Hematopoietic multipotent progenitor cell treated with erythropoietin and hydrocortisone succinate and interleukin-3 and kit ligand, for 6 days (in vitro differentiated cells): ENCODE results near the gene LMBR1.

Experiments
- DNase-seq: peaks from one replicate; pipeline ENCODE4 v3.0.0-alpha.2; 2015

The LMBR1 gene

DNA sequence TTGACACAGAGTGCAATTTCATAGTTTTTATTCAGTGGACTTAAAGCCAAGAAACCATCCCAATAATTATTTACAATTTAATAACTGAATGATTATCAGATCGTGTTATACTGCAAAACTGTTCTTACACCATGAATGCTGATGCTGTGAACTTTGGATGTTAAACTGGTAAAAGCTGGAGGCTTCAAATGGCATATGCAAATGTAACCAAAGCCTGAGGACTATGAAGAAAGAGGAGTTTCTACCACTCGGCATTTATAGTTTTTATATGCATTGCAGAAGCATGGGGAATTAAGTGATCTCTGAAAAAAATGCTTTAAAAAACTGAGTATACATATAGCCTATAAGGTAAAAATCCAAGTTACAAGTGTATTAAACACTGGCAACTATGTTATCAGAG, 210.1 kb downstream of the LMBR1 start:
- no peak for DNase-seq

DNA sequence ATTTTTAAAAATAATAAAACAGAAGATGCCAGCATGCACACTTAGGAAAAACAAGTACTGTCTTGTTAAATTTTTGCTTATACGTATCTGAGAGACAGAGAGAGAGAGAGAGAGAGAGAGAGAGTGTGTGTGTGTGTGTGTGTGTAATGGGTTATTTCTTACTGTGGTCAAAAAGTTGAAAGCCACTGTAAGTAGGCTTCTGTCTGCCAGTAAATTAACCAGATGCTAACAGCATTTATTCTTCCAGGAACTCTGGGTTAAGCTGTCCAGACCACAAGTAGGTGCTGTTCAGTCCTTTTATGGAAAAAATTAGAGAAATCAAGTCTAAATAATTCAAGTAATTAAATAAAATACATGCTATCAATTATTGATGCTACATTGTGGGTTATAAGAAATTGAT, 212.7 kb downstream of the LMBR1 start:
- DNase-seq, result no peak

DNA sequence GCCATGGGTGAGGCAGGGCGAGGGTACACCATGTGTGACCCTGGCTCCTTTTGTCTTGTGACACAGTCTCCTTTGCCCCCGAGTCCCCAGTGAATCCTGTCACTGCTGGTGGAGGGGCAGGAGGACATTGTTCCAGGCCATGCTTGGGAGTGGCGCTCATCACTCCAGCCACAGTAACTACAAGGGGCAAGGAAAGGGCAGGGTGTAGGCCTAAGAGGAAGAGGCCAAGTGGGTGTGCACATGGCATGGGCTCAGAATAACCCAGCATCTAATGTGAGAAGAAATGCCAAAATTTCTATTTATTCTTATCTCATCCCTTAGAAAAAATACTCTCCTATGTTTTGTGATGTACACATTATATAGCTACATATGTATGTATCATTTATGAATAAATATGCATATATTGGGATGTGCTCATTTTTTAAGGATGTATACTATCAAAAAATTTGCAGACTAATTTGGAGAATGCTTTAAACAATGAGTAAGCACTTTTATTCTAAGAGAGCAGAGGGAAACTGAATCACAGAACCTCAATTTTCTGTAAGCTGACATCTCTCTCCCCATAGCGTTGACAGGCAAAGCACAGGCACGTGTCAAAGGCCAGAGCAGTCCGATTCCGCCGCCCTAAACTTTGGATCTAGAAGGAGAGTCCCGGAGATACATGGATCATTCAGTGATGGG, 215.5 kb downstream of the LMBR1 start:
- no peak for DNase-seq

DNA sequence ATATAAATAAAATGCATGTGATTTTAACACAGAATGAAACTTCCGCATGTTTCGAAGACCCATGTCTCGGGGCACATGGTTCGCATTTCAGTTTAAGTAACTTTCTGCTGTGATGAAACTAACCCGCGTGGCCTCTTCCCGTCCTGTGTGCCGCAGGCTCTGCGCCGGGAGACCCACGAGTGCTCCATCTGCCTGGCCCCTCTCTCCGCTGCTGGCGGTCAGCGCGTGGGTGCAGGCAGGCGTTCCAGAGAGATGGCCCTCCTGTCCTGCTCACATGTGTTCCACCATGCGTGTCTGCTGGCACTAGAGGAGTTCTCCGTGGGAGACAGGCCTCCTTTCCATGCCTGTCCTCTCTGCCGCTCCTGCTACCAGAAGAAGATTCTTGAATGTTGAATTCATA, 216.7 kb downstream of the LMBR1 start:
- DNase-seq, result no peak

DNA sequence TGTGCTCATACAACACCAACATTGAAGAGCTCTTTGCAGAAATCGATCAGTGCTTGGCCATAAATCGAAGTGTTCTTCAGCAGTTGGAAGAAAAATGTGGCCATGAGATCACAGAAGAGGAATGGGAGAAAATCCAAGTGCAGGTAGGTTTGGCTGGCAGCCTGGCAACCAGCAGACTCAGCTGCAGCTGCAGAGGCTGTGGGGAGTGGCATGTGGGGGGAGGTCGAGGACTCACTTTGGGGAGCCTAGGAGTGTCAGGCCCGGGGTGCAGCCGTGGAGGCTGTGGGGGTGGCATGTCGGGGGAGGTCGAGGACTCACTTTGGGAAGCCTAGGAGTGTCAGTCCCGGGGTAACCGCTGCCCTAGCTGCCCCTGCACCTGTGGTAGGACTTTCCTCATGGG, 217.3 kb downstream of the LMBR1 start:
- no peak for DNase-seq

DNA sequence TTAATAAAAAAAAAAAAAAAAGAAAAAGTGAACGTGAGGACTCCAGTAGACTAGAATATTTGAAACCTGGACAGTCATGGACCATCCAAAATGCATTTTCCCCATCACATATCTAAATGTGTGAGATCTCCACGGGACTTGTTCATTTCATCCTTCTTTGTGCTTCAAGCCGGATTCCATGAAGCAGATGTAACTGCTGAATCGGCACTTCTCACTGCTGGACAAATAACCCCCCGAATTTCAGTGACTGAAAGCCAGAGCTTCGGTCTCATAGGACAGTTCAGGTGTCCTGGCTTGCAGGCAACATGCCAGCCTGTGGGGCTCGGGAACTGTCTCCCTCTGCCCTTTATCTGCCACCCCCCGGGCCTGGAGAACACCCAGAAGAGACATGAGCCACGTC, 219.1 kb downstream of the LMBR1 start:
- DNase-seq, result no peak

DNA sequence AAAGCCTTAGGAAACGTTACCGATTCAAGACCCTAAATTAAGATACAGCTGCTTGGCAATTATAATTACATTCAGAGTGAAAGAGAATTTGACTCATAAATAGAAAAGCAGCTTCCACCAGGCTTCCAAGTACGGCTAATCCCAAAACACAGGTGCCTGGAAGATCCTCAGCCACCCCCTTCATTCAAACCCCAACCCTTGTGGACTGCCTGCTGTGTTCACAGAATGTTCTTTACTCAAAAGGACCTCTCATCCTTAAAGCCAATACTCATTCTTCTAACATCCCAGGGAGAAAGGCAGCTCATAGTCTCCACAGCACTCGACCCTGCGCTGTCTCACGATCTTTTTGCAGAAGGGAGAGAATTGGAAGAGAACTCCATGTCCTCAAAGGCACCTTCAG, 219.5 kb downstream of the LMBR1 start:
- DNase-seq, result no peak

DNA sequence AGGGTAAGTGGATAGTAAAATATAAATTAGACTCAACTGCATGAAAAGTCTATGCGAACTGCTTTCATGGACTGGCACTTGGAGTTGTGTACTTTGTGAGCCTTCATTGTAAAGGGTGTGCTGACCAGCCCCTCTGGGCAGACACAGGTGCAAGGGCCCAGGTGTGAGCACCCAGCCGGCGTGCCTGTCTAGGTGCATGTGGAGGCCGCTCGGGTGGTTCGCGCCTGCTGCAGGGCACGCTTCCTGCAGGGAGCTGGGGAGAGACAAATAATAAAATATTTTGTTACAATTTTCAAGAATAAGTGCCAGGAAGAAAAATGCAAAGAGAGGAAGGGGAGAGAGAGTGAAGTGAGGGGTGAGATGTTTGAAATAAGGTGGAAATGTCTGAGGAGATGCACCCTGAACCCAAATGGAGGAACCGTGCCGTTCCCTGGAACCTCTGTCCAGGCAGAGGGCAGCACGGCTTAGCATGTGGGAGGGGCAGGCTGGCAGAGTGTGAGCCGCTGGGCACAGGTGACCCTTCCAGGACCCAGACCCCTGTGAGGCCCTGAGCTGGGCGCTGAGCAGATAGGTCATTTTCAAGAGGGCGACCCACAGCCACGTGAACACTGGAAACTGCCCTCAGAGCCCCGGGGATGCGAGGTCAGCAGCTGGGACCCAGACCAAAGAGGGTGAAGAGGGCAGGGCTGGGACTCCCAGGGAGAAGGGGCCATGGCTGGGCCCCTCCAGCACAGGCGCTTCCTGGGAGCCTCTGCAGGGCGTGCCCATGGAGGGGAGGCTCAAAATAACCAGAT, 223.8 kb downstream of the LMBR1 start:
- DNase-seq, result no peak

DNA sequence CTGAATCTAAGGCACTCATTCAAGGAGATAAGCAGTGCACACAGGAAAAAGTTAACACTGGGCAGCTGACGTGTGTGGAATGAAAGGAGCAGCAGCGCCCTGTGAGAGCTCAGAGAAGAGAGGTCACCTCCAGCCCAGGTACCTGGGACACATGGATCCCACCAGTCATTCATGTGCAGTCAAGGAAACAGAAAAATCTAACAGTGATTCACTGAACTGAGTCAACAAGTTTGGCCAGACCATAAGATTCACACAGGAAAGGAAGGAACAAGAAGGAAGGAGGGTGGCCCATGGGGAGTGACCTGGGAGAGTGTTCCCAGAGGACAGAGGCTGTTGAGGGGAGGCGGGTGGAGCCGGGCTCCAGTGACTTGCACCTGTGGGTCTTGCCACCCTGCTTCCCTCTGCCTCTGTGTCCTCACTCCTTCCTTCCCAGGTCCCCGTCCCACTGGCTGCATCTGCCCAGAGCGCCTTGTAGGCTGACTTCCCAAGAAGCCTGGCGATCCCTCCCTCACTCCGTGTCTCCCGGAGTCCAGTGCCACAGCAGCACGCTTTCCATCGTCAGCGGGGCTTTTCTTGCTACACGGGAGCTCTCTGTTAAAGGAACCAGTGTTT, 224.7 kb downstream of the LMBR1 start:
- no peak for DNase-seq

DNA sequence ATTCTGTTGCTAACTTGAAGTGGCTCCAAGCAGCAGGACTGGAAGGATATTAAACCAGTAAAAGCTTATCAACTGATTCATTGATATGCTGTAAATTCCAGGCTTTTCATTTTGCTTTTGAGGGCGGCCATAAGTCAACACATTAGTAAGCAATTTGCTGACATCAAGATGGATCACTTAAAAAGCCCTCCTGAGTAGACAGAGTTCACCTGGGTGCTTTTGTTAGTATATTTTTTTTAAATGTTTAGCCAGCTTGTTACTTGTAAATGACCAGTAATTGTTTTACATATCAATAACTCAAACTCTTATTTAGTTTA, 225.9 kb downstream of the LMBR1 start:
- no peak for DNase-seq

DNA sequence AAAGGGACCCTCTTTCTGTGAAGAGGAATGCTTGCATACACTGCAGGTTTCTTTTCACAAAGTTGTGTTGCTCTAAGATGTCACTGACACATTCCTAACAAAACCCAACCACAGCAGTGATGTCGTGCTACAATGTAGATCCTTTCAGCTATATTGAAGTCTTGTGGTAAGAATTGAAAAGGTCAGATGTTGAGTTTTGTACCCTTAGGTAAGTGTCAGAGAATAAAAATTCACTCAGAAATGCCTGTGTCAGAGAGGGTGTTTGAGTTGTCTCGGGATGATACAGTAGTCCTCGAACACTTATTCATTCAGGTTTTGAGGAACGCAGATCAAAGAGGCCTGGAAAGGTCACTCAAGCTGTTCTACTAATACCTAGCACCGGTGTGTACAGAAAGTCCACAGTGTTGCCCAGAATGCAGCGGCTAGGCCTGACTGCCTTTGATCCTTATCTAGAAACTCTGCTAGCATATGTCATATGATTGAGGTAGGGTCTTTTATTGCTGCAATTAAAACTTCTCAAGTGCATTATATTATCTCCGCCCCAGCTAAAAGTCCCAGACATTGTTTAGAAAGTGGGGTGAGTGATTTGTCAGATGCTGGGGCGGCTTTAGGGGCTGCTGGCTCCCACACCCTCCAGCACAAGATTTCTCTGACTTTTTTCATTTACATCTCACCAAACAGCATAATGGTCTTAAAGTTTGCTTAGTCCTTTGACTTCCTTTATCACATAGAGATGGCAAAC, 226.4 kb downstream of the LMBR1 start:
- no peak for DNase-seq

DNA sequence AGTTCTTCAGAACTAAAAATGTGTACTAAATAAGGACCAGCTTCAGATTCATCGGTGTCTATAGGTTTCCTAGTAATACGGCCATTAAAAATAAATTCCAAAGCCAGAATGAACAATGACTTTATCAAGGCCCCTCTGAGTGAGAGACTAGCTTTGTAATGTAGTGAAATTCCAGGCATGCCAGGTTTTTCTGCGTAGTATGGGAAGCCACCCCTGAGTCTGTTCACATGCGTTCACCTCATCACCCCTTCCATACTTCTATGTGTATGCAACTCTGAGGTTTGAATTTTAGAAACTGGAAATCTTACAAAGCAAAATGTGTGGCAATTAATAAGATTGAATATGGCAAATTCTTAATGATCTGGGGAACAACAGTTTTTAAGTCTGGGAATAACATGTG, 227.9 kb downstream of the LMBR1 start:
- no peak for DNase-seq

DNA sequence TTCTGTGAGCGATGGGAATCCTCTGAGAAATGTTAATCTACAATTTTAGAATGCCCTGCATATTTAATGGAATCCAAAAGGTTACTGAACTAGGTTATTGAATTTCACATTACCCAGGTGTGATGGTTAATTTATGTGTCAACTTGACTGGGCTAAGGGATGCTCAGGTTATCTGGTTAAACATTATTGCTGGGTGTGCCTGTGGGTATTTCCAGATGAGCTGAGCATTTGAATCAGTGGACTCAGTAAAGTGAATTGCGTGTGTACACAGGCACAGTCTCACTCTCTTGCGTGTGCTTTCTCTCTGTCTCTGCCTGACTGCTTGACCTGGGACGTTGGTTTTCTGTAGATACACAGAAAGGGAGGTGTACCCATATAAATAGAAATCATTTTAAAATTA, 230.7 kb downstream of the LMBR1 start:
- DNase-seq, result no peak

DNA sequence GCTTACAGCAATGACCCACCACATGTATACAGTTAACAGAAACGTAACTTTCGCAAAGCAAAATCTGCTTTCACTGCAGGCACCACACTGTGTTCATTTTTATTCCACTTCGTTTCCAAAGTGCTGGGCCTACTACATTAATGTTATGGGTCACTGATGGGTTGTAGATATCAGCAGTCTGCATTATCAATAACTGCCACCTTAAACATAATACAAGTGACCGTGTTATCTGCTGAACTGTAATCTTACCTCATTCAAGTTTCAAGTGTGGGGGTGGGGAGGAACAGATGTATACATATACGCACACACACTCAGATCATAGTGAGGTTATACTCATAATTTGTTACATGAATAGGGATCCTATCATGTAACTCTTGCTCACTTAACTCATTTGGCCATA, 231.3 kb downstream of the LMBR1 start:
- peak; percentile 55 for DNase-seq

DNA sequence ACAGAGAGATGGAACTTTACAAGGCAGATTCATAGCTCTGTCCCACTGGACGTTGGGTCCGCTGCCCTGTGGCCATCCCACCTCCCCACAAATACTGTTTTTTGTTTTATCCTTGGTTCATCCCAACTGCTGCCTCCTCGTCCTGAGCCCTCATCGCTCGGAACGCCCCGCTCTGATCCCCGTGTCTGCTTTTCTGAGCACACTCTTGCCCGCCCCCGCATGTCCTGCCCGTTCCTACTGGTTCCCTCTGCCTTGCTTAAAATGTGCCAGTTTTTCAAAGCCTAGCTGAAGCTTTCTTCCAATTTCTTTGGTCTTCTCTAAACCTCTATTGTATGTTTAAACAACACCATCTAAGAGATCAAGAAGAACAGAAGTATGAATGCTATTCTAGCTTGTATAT, 233.0 kb downstream of the LMBR1 start:
- no peak for DNase-seq

DNA sequence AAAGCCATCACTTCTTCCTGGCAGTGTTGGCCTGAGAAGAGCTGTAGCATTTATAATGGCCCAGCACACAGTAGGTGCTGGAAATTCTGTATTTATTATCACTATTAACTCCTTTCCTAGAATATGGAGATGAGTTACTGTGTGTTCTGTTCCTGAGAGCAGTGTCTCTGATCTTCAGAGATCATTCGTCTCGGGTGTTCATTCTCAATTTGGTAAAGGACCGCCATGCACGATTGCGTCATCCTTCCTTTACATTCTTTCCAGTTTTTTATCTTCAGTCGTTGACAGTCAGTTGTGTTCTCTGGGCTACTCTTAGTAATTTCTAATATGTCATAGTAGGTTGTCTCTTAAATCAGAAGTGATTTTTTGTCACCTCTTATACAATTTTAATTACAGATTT, 233.8 kb downstream of the LMBR1 start:
- DNase-seq, result no peak

DNA sequence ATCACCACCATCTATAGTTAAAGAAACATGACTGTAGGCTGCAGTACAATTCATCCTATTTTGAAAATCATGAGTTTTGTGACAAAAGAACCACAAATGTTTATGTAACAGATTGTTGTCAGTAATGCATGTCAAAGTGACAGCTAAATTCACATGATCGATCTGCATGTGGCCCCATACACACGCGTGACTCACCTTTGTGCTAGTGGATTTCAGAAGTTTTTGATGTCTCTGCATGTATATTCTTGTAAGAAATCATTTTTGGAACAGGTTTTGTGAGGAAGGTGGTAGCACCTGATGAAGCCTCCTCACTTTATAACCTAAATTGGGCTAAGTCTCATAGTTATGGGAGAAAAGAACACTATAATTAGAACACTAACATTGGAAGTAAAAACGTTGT, 235.3 kb downstream of the LMBR1 start:
- DNase-seq, result no peak

DNA sequence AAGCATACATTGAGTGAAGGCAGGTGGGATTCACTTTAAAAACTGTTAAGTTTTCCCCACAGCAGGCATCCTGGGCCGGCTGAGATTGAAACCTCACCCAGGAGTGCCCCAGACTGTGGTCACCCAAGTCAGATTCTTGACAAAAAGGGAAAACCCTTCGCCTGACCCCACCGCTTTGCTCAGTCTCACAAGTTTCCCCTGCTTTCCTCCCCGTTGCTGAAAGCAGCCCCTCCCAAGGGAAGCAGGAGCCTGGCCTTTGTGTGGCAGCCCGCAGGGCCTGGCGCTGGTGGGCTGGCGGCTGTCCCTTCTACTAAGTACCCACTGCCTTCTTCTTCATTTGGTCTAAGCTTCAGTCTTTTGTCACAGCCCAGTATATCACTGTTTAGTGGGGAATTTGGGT, 236.4 kb downstream of the LMBR1 start:
- no peak for DNase-seq

DNA sequence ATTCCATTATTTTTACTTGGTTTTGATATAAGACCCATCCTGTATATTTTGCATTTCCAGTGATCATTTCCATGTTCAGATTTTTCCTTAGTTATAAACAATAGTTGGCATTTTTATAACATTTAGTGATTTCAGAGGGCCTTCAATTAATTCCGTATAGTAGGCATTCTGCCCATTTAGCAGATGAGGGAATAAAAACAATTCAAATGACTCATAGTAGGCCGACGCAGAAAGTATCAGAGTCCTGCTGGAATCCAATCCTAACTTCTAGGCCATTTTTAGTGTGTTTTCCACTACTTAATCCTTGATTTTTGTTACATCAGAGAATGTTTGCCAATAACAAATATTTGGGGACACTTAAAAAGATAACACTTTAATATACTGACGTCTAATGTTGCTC, 237.0 kb downstream of the LMBR1 start:
- DNase-seq, result no peak

DNA sequence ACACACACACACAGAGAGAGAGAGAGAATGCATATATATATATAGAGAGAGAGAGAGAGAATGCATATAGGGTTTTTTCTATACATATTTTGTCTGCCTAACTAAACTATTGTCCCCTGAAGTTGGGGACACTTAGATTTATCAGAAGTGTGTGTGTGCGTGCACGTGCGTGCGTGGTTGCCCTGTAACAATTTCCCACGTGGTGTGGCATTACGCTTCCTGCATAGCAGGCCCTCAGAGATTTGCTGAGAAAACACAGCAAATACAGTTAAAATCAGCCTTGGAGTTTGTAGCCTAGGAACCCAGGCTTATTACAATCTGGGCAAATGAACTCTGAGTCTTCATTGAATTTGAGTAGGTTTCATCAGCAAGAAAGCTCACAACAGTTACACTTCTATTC, 237.7 kb downstream of the LMBR1 start:
- no peak for DNase-seq

DNA sequence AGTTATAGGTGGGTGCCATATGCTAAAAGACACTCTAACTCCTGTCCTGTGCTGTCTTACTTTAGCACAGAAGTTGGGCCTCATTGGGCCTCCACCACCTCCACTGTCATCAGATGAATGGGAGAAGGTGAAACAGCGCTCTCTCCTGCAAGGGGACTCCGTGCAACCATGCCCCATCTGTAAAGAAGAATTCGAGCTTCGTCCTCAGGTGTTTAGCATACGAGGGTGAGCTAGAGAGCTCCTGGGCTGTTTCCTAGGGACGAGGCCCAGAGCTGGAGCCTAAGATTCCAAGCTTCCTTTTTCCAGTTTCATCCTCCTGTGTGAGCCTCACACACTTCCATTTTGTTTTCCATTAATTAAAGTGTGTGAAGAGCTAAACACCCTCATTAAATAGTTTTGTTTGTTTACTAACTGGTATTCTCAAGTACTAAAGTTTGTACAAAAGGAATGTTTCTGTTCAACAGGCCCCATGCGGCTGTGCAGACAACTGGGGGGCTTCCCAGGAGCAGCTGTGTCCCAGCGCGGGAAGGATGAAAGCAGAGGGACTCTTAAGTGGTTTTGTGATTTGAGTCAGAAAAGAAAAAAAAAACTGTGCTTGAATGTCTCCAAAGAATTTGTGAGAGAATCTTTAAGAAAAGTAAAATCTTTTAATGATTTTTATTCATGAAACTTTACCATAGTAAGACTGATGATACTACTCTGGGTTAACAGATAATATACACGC, 238.3 kb downstream of the LMBR1 start:
- no peak for DNase-seq

DNA sequence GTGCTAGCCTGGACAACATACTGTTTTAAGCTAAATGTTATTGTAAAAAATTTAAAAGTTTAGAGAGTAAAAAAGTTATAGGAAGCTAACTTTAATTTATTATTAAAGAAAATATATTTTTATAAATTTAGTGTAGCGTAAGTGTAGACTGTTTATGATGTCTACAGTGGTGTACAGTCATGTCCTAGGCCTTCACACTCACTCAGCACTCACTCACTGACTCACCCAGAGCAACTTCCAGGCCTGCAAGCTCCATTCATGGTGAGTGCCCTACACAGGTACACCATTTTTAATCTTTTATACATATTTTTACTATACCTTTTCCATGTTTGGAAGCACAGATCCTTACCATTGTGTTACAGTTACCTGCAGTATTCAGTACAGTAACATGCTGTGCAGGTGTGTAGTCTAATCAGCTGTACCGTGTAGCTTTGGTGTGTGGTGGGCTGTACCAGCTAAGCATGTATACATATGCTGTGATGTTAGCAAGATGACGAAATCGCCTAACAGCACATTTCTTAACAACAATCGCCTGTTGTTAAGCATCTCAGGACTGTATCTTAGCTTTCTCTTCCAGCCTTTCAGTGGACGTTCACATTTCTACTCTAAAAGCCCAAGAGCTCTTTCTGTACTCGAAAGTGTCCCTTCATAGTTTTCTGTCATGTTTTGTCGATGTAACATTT, 240.0 kb downstream of the LMBR1 start:
- DNase-seq, result no peak

DNA sequence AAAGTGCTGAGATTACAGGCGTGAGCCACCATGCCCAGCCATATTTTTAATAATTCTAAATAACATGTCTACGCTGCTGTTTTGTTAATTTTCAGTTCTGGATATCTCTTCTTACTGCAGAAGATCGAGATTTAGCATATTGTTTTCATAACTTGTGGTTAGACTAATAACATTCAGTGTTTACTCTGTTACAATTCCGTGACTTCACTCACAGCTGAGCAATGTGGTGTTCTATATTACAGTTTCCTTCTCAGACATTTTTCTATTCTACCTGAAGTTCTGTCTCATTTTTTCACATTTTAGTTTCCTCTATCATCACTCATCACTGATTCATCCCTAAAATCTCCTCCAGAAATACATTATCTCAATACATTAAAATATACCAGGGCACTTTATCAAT, 241.5 kb downstream of the LMBR1 start:
- DNase-seq, result no peak
